ENCODE results near the gene EPHB1.

- TF ChIP-seq, protein P1, sequence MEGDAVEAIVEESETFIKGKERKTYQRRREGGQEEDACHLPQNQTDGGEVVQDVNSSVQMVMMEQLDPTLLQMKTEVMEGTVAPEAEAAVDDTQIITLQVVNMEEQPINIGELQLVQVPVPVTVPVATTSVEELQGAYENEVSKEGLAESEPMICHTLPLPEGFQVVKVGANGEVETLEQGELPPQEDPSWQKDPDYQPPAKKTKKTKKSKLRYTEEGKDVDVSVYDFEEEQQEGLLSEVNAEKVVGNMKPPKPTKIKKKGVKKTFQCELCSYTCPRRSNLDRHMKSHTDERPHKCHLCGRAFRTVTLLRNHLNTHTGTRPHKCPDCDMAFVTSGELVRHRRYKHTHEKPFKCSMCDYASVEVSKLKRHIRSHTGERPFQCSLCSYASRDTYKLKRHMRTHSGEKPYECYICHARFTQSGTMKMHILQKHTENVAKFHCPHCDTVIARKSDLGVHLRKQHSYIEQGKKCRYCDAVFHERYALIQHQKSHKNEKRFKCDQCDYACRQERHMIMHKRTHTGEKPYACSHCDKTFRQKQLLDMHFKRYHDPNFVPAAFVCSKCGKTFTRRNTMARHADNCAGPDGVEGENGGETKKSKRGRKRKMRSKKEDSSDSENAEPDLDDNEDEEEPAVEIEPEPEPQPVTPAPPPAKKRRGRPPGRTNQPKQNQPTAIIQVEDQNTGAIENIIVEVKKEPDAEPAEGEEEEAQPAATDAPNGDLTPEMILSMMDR (IDR thresholded peaks at IDR 0.05), result no peak
- TF ChIP-seq POLR2A (IDR thresholded peaks at IDR 0.05), result no peak
These were observed 444.0 kb downstream of the EPHB1 start for GRCh38 chr3:135238871-135239614.

Measured in uterus (tissue), 2 donors.